Activated CD8-positive, alpha-beta memory T cell treated with anti-CD3 and anti-CD28 coated beads for 48 hours (primary cell): ENCODE results near the gene CRACDL.
"Not testable (repeated sequence)": the region's sequence is repeated elsewhere in the genome, so short reads cannot be mapped to it uniquely, and the experiment has no call there.

Source experiments
- DNase-seq, 3 experiments: peaks; one replicate each; pipeline ENCODE4 v3.0.0-alpha.2; 2020; ENCODE audit warnings: low read depth in 2 of 3, low spot score in 2 of 3

The CRACDL gene

GRCh38 chr2:98908931-98909316 lies 27.1 kb downstream of the CRACDL start:
- DNase-seq: no peak

- DNase-seq: no peak
These were observed 27.8 kb downstream of the CRACDL start for GRCh38 chr2:98907966-98908905.

GRCh38 chr2:98907385-98907784 lies 28.6 kb downstream of the CRACDL start:
- no peak for DNase-seq

- DNase-seq: no peak
These were observed 32.1 kb downstream of the CRACDL start for GRCh38 chr2:98903767-98904485.

- DNase-seq: no peak
These were observed 33.0 kb downstream of the CRACDL start for GRCh38 chr2:98903064-98903355.

GRCh38 chr2:98902209-98903063 lies 33.6 kb downstream of the CRACDL start:
- DNase-seq: no peak

GRCh38 chr2:98901702-98902101 lies 34.3 kb downstream of the CRACDL start:
- no peak for DNase-seq

- DNase-seq: no peak
These were observed 34.7 kb downstream of the CRACDL start for GRCh38 chr2:98901291-98901690.

GRCh38 chr2:98900721-98901120 lies 35.3 kb downstream of the CRACDL start:
- no peak for DNase-seq

GRCh38 chr2:98899703-98900078 lies 36.3 kb downstream of the CRACDL start:
- not testable (repeated sequence) for DNase-seq

- DNase-seq: no peak
These were observed 36.9 kb downstream of the CRACDL start for GRCh38 chr2:98899041-98899702.

GRCh38 chr2:98898423-98898841 lies 37.6 kb downstream of the CRACDL start:
- DNase-seq: no peak

GRCh38 chr2:98897746-98898145 lies 38.3 kb downstream of the CRACDL start:
- no peak for DNase-seq

- DNase-seq: no peak
These were observed 39.1 kb downstream of the CRACDL start for GRCh38 chr2:98896944-98897343.

- DNase-seq: no peak
These were observed 39.6 kb downstream of the CRACDL start for GRCh38 chr2:98896416-98896815.

GRCh38 chr2:98895901-98896300 lies 40.1 kb downstream of the CRACDL start:
- no peak for DNase-seq

- no peak for DNase-seq
These were observed 40.8 kb downstream of the CRACDL start for GRCh38 chr2:98895221-98895620.

GRCh38 chr2:98894331-98895000 lies 41.6 kb downstream of the CRACDL start:
- no peak for DNase-seq

- DNase-seq: no peak
These were observed 42.1 kb downstream of the CRACDL start for GRCh38 chr2:98893911-98894321.

- DNase-seq: no peak
These were observed 43.2 kb downstream of the CRACDL start for GRCh38 chr2:98892871-98893270.
